Measurements from ENCODE around the gene CLK2.
"Not testable (repeated sequence)": the region's sequence is repeated elsewhere in the genome, so short reads cannot be mapped to it uniquely, and the experiment has no call there.

The CLK2 gene

GRCh38 chr1:155254228-155254713, 19.0 kb downstream of the CLK2 start:
- no peak for TF ChIP-seq CTCF (conservative IDR thresholded peaks at IDR 0.05)
- H3K27ac ChIP-seq = peak overlapping the region; percentile 87

- peak overlapping the region; percentile 87 for H3K27ac ChIP-seq
- TF ChIP-seq CTCF (conservative IDR thresholded peaks at IDR 0.05) = no peak
Measured at GRCh38 chr1:155253797-155254196, 19.5 kb downstream of the CLK2 start.

GRCh38 chr1:155253208-155253607, 20.1 kb downstream of the CLK2 start:
- no peak; the same call in 1 of the 2 replicates for TF ChIP-seq CTCF (conservative IDR thresholded peaks at IDR 0.05)
- H3K27ac ChIP-seq = peak overlapping the region; percentile 87

GRCh38 chr1:155251566-155251965, 21.7 kb downstream of the CLK2 start:
- peak overlapping the region; percentile 10; the same call in 1 of the 2 replicates for H3K27ac ChIP-seq
- TF ChIP-seq CTCF (conservative IDR thresholded peaks at IDR 0.05) = no peak

- H3K27ac ChIP-seq = peak overlapping the region; percentile 10; the same call in 1 of the 2 replicates
- TF ChIP-seq CTCF (conservative IDR thresholded peaks at IDR 0.05) = peak; percentile 99
Measured at GRCh38 chr1:155250633-155251449, 22.5 kb downstream of the CLK2 start.

GRCh38 chr1:155250246-155250632, 23.1 kb downstream of the CLK2 start:
- TF ChIP-seq CTCF (conservative IDR thresholded peaks at IDR 0.05) = no peak
- H3K27ac ChIP-seq = peak overlapping the region; percentile 10; the same call in 1 of the 2 replicates

GRCh38 chr1:155247667-155248553, 25.4 kb downstream of the CLK2 start:
- no peak for TF ChIP-seq CTCF (conservative IDR thresholded peaks at IDR 0.05)
- no peak overlapping the region for H3K27ac ChIP-seq

- not testable (repeated sequence) for H3K27ac ChIP-seq
Measured at GRCh38 chr1:155246796-155247195, 26.5 kb downstream of the CLK2 start.
